Measurements from ENCODE around the gene TOB1. TPM values are rescaled to one million over a fixed set of nuclear protein-coding genes. Genes with fewer than 3 reads are reported as not detected.

The TOB1 gene
- total RNA-seq, 1 experiment from 2014 or later, result 86.0 TPM

- RAD21 ChIA-PET (ENCODE audit: low non-redundant PET in 1 of 2, low total read pairs in 2 of 2, uncharacterized antibody in 2 of 2, unreplicated experiment in 2 of 2), result no interaction called here
- Histone ChIP-seq H3K4me2 (ENCODE audit: low read length) (peak overlapping the region; percentile 56), H3K9me3 (ENCODE audit: control insufficient read depth in 1 of 2, insufficient read depth in 1 of 2, low read depth in 1 of 2, low read length in 2 of 2) (no peaks in the 10 kb centered on the region), H3K9me2 (ENCODE audit: insufficient read depth) (no peaks in the 10 kb centered on the region), H3K79me2 (ENCODE audit: insufficient read depth, low read length) (no peaks in the 10 kb centered on the region), H3K27ac (ENCODE audit: low read depth, low read length) (0 out of 2 replicates have a peak overlapping the region, but pooled peaks have one; percentile 6), H3K4me3 (replicated peaks in 1 of 2; ENCODE audit: low read depth in 1 of 2, low read length in 2 of 2) (no peak overlapping the region), H3K27me3 (ENCODE audit: insufficient read depth, low read length) (no peaks in the 10 kb centered on the region), H3K9ac (ENCODE audit: low read length) (0 out of 2 replicates have a peak overlapping the region, but pooled peaks have one; percentile 3), H3K36me3 (ENCODE audit: control insufficient read depth in 1 of 2, insufficient read depth in 2 of 2, low read length in 2 of 2) (no peaks in the 10 kb centered on the region), H2AFZ (ENCODE audit: low read depth, low read length, poor library complexity, severe bottlenecking) (peak overlapping the region; percentile 19), H3K4me1 (ENCODE audit: control insufficient read depth in 1 of 2, insufficient read depth in 2 of 2, low read length in 2 of 2) (peaks cover 34 to 43% of the 10 kb centered on the region in 2 experiments), H4K20me1 (ENCODE audit: insufficient read depth) (no peaks in the 10 kb centered on the region)
- POLR2A ChIA-PET, result interaction anchor here (11.1 kb wide), 1 partner anchor 25 kb away, joined by 89 read pairs; the partner anchor contains the start of gene TOB1
- BruUV-seq (replicated peaks), result no TSS peak
- peak; percentile 71 for TF ChIP-seq FOSL1 (IDR thresholded peaks at IDR 0.05; ENCODE audit: low read depth)
- TF ChIP-seq CEBPB (IDR thresholded peaks at IDR 0.05; ENCODE audit: low read depth), result peak; percentile 47; the same call in 1 of the 2 replicates
- TF ChIP-seq JUND (IDR thresholded peaks at IDR 0.05), result peak; percentile 64; the same call in 1 of the 2 replicates
- TF ChIP-seq ELF1 (IDR thresholded peaks at IDR 0.05; ENCODE audit: borderline replicate concordance, low read depth), result no peak
- peak; percentile 23; the same call in 1 of the 2 replicates for TF ChIP-seq CBX3 (IDR thresholded peaks at IDR 0.05; ENCODE audit: low read depth)
- TF ChIP-seq SP1 (IDR thresholded peaks at IDR 0.05; ENCODE audit: low read depth), result peak; percentile 70
- DNase-seq (ENCODE audit: low read depth, low spot score), result peak; percentile 47
- intact Hi-C loops (cut with micrococcal nuclease), result no loop called here
- CTCF ChIA-PET, result no interaction called here
- ATAC-seq, result peak; percentile 61
Measured at GRCh38 chr17:50890675-50891516, 24.7 kb upstream of the TOB1 start.

GRCh38 chr17:50889528-50890118 lies 23.5 kb upstream of the TOB1 start:
- no peak overlapping the region for H2AFZ ChIP-seq (ENCODE audit: low read depth, low read length, poor library complexity, severe bottlenecking)
- POLR2A ChIA-PET, result interaction anchor here (11.1 kb wide), 1 partner anchor 23 kb away, joined by 89 read pairs; the partner anchor contains the start of gene TOB1
- BruUV-seq (replicated peaks), result no TSS peak

More at GRCh38 chr17:50889528-50890118, 23.5 kb upstream of the TOB1 start:
- H3K9me2 ChIP-seq (ENCODE audit: insufficient read depth), result no peaks in the 10 kb centered on the region
- no peak for ATAC-seq
- H3K4me3 ChIP-seq (replicated peaks in 1 of 2; ENCODE audit: low read depth in 1 of 2, low read length in 2 of 2), result no peak overlapping the region
- H3K27ac ChIP-seq (ENCODE audit: low read depth, low read length), result no peak overlapping the region
- peaks cover 34 to 44% of the 10 kb centered on the region in 2 experiments for H3K4me1 ChIP-seq (ENCODE audit: control insufficient read depth in 1 of 2, insufficient read depth in 2 of 2, low read length in 2 of 2)
- H3K9ac ChIP-seq (ENCODE audit: low read length), result no peak overlapping the region
- H3K9me3 ChIP-seq (ENCODE audit: control insufficient read depth in 1 of 2, insufficient read depth in 1 of 2, low read depth in 1 of 2, low read length in 2 of 2), result no peaks in the 10 kb centered on the region
- no peaks in the 10 kb centered on the region for H3K79me2 ChIP-seq (ENCODE audit: insufficient read depth, low read length)
- CTCF ChIA-PET, result no interaction called here
- H4K20me1 ChIP-seq (ENCODE audit: insufficient read depth), result no peaks in the 10 kb centered on the region
- H3K36me3 ChIP-seq (ENCODE audit: control insufficient read depth in 1 of 2, insufficient read depth in 2 of 2, low read length in 2 of 2), result no peaks in the 10 kb centered on the region
- no peak overlapping the region for H3K4me2 ChIP-seq (ENCODE audit: low read length)
- no peaks in the 10 kb centered on the region for H3K27me3 ChIP-seq (ENCODE audit: insufficient read depth, low read length)
- RAD21 ChIA-PET (ENCODE audit: low non-redundant PET in 1 of 2, low total read pairs in 2 of 2, uncharacterized antibody in 2 of 2, unreplicated experiment in 2 of 2), result no interaction called here
- no peak for DNase-seq (ENCODE audit: low read depth, low spot score)
- intact Hi-C loops (cut with micrococcal nuclease), result no loop called here
- TF ChIP-seq ELF1 (IDR thresholded peaks at IDR 0.05; ENCODE audit: borderline replicate concordance, low read depth), result no peak
- TF ChIP-seq JUND (IDR thresholded peaks at IDR 0.05), result no peak
- TF ChIP-seq SRF (IDR thresholded peaks at IDR 0.05; ENCODE audit: low read depth), result no peak
- no peak for TF ChIP-seq CBX3 (IDR thresholded peaks at IDR 0.05; ENCODE audit: low read depth)
- TF ChIP-seq ZBTB33 (IDR thresholded peaks at IDR 0.05; ENCODE audit: extremely low read depth, insufficient replicate concordance, low read length), result no peak
